HFFc6 (cell line): ENCODE measurements around the gene TYRO3. TPM values are rescaled to one million over a fixed set of nuclear protein-coding genes. Genes with fewer than 3 reads are reported as not detected.

Experiments used
- DNase-seq: peaks from one replicate; pipeline ENCODE4 v3.0.0-alpha.2; 2018
- H3K27ac Mint-ChIP-seq: 2 replicates; pipeline ENCODE4 v1.8.0; 2020; ENCODE audit warnings: mild to moderate bottlenecking, mixed read lengths
- H3K27me3 Mint-ChIP-seq: 2 replicates; pipeline ENCODE4 v1.8.0; 2021; ENCODE audit warnings: mild to moderate bottlenecking, moderate library complexity, mixed read lengths; ENCODE audit not compliant: insufficient read depth
- H3K36me3 Mint-ChIP-seq: 2 replicates; pipeline ENCODE4 v1.8.0; 2021; ENCODE audit warnings: low read depth, mixed read lengths
- H3K4me1 Mint-ChIP-seq: 2 replicates; pipeline ENCODE4 v1.8.0; 2020; ENCODE audit warnings: low read depth, mixed read lengths
- H3K4me3 Mint-ChIP-seq: 2 replicates; pipeline ENCODE4 v1.8.0; 2020; ENCODE audit warnings: mild to moderate bottlenecking, moderate library complexity, mixed read lengths
- H3K9me3 Mint-ChIP-seq: 2 replicates; pipeline ENCODE4 v1.8.0; 2020; ENCODE audit warnings: mild to moderate bottlenecking, mixed read lengths
- CTCF ChIP-seq: fragments of 200-600 bp; sonication (generic); IDR thresholded peaks from 2 replicates; pipeline ENCODE4 v1.5.0; 2021; ENCODE audit warnings: antibody characterized with exemption, mild to moderate bottlenecking
- long read RNA-seq: library from polyadenylated mRNA; unstranded; transcript quantifications from one replicate; pipeline ENCODE4 v2.0.0, GENCODE V29; 2019
- total RNA-seq, 6 experiments: library from RNA; stranded (reverse); fragmentation: NEBNext Ultra II Directional; extraction: Animal tissue kit (Norgen Biotek cat#: 25700); gene quantifications; 2 replicates in 1 of 6; 3 replicates in 5 of 6; pipeline ENCODE4 v1.2.3, GENCODE V29; 2021

The TYRO3 gene
- 10 to 100 TPM; 16.6 to 27.6 (median 21.9) TPM for total RNA-seq
- long read RNA-seq, full-length matches to known transcripts: 4 of 4 reads
- long read RNA-seq, partial matches to known transcripts: 0 of 4 reads
- long read RNA-seq, other reads (novel, unspliced or antisense): 0 of 4 reads

GRCh38 chr15:41558400-41559238 lies at the start of gene TYRO3:
TYRO3 (plus strand) TSS chr15:41559212; CDS start chr15:41559258, 46 bp downstream.
- peak within 1 kb of the TSS; percentile 69 for H3K27ac Mint-ChIP-seq
- H3K36me3 Mint-ChIP-seq: no peaks in the 10 kb centered on the region
- H3K4me1 Mint-ChIP-seq: peaks cover 35% of the 10 kb centered on the region
- TF ChIP-seq CTCF: no peak
- H3K4me3 Mint-ChIP-seq: peak within 1 kb of the TSS; percentile 88
- DNase-seq: peak; percentile 32
- peaks cover 1% of the 10 kb centered on the region; the same call in 1 of the 2 replicates for H3K27me3 Mint-ChIP-seq
- no peaks in the 10 kb centered on the region for H3K9me3 Mint-ChIP-seq

- Mint-ChIP-seq H3K9me3 (no peaks in the 10 kb centered on the region), H3K4me1 (peaks cover 21% of the 10 kb centered on the region), H3K4me3 (no peak overlapping the region), H3K36me3 (no peaks in the 10 kb centered on the region; the same call in 1 of the 2 replicates), H3K27me3 (peaks cover 25% of the 10 kb centered on the region), H3K27ac (no peak overlapping the region)
- DNase-seq: no peak
- TF ChIP-seq CTCF: no peak
Observed at GRCh38 chr15:41510728-41511127, 48.3 kb upstream of the TYRO3 start.

GRCh38 chr15:41511331-41511898 lies 47.6 kb upstream of the TYRO3 start:
- Mint-ChIP-seq H3K27me3 (peaks cover 21% of the 10 kb centered on the region), H3K4me1 (peaks cover 21% of the 10 kb centered on the region), H3K36me3 (no peaks in the 10 kb centered on the region; the same call in 1 of the 2 replicates), H3K9me3 (no peaks in the 10 kb centered on the region), H3K27ac (no peak overlapping the region), H3K4me3 (no peak overlapping the region)
- no peak for TF ChIP-seq CTCF
- no peak for DNase-seq

- TF ChIP-seq CTCF: no peak
- Mint-ChIP-seq H3K4me3 (no peak overlapping the region; the same call in 1 of the 2 replicates), H3K27ac (no peak overlapping the region), H3K4me1 (peaks cover 21% of the 10 kb centered on the region), H3K27me3 (peaks cover 21% of the 10 kb centered on the region), H3K9me3 (no peaks in the 10 kb centered on the region), H3K36me3 (no peaks in the 10 kb centered on the region; the same call in 1 of the 2 replicates)
- DNase-seq: no peak
Observed at GRCh38 chr15:41511899-41512369, 47.1 kb upstream of the TYRO3 start.

GRCh38 chr15:41512512-41512939 lies 46.5 kb upstream of the TYRO3 start:
- no peak for TF ChIP-seq CTCF
- H3K36me3 Mint-ChIP-seq: no peaks in the 10 kb centered on the region; the same call in 1 of the 2 replicates
- DNase-seq: no peak
- peak overlapping the region; percentile 82 for H3K4me3 Mint-ChIP-seq
- H3K27me3 Mint-ChIP-seq: peaks cover 18% of the 10 kb centered on the region
- peaks cover 21% of the 10 kb centered on the region for H3K4me1 Mint-ChIP-seq
- H3K9me3 Mint-ChIP-seq: no peaks in the 10 kb centered on the region
- no peak overlapping the region for H3K27ac Mint-ChIP-seq
